Measurements from ENCODE around the gene KLHL3. TPM values are rescaled to one million over a fixed set of nuclear protein-coding genes. Genes with fewer than 3 reads are reported as not detected.

KLHL3 gene
- total RNA-seq, 1 experiment from 2014 or later = 15.7 TPM

- H3K9me3 Mint-ChIP-seq = peaks cover 34% of the 10 kb centered on the region
- peaks cover 13% of the 10 kb centered on the region for H3K36me3 Mint-ChIP-seq
- H3K27ac Mint-ChIP-seq = no peak overlapping the region
- CTCF ChIA-PET = no interaction called here
- H3K4me3 Mint-ChIP-seq = no peak overlapping the region
- no peak for DNase-seq (ENCODE audit: low spot score)
- no peak for TF ChIP-seq MXD4 (CRISPR knock-in tag; IDR thresholded peaks at IDR 0.05; ENCODE audit: borderline replicate concordance)
- TF ChIP-seq NFATC4 (CRISPR knock-in tag; IDR thresholded peaks at IDR 0.05) = no peak
- TF ChIP-seq ZNF219 (CRISPR knock-in tag; IDR thresholded peaks at IDR 0.05; ENCODE audit: borderline replicate concordance) = no peak
- ATAC-seq = no peak
- peaks cover 11% of the 10 kb centered on the region for H3K27me3 Mint-ChIP-seq (ENCODE audit: low read depth)
- POLR2A ChIA-PET = no interaction called here
- no peaks in the 10 kb centered on the region for H3K4me1 Mint-ChIP-seq
Measured at GRCh38 chr5:137584262-137584661, 151.6 kb downstream of the KLHL3 start.

DNA sequence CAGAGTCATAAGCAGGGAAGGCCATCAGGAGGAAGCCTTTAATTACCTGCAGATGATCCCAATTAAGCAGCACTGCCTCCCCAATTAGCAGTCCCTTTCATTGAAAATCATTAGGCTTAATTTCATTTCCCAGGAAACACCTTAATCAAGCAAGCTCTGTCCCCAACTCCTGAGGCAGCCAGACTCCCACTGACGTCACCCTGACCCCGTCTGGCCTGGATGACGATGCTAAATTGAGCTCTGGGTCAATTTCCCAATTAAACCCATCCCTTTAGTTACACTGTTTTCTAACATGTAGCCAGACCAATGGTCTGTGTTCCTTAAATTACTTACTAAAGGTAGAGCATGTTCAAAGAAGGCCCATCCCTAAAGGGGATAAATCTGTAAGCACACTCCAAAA is 152.8 kb downstream of the KLHL3 start:
- CTCF ChIA-PET = no interaction called here
- H3K27me3 Mint-ChIP-seq (ENCODE audit: low read depth) = peaks cover 5% of the 10 kb centered on the region
- no peak overlapping the region for H3K4me3 Mint-ChIP-seq
- no peak overlapping the region for H3K27ac Mint-ChIP-seq
- peaks cover 30% of the 10 kb centered on the region for H3K9me3 Mint-ChIP-seq
- no peak for ATAC-seq
- POLR2A ChIA-PET = interaction anchor here (0.5 kb wide), 1 partner anchor 22 kb away, joined by 3 read pairs; no protein-coding TSS in a partner anchor
- no peaks in the 10 kb centered on the region for H3K4me1 Mint-ChIP-seq
- no peak for TF ChIP-seq PRRX2 (CRISPR knock-in tag; IDR thresholded peaks at IDR 0.05)
- TF ChIP-seq MYBL2 (CRISPR knock-in tag; IDR thresholded peaks at IDR 0.05) = no peak
- no peak for TF ChIP-seq GTF2I (CRISPR knock-in tag; conservative IDR thresholded peaks at IDR 0.05)
- TF ChIP-seq, protein P1, sequence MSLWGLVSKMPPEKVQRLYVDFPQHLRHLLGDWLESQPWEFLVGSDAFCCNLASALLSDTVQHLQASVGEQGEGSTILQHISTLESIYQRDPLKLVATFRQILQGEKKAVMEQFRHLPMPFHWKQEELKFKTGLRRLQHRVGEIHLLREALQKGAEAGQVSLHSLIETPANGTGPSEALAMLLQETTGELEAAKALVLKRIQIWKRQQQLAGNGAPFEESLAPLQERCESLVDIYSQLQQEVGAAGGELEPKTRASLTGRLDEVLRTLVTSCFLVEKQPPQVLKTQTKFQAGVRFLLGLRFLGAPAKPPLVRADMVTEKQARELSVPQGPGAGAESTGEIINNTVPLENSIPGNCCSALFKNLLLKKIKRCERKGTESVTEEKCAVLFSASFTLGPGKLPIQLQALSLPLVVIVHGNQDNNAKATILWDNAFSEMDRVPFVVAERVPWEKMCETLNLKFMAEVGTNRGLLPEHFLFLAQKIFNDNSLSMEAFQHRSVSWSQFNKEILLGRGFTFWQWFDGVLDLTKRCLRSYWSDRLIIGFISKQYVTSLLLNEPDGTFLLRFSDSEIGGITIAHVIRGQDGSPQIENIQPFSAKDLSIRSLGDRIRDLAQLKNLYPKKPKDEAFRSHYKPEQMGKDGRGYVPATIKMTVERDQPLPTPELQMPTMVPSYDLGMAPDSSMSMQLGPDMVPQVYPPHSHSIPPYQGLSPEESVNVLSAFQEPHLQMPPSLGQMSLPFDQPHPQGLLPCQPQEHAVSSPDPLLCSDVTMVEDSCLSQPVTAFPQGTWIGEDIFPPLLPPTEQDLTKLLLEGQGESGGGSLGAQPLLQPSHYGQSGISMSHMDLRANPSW (CRISPR knock-in tag; conservative IDR thresholded peaks at IDR 0.05; ENCODE audit: low read depth) = no peak
- TF ChIP-seq, protein P2, sequence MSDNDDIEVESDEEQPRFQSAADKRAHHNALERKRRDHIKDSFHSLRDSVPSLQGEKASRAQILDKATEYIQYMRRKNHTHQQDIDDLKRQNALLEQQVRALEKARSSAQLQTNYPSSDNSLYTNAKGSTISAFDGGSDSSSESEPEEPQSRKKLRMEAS (CRISPR knock-in tag; IDR thresholded peaks at IDR 0.05) = no peak
- TF ChIP-seq EMX1 (CRISPR knock-in tag; IDR thresholded peaks at IDR 0.05) = no peak
- no peak for TF ChIP-seq ZNF425 (CRISPR knock-in tag; conservative IDR thresholded peaks at IDR 0.05)
- TF ChIP-seq ZNF281 (CRISPR knock-in tag; IDR thresholded peaks at IDR 0.05) = no peak
- no peak for TF ChIP-seq SP1 (CRISPR knock-in tag; conservative IDR thresholded peaks at IDR 0.05)
- no peak for TF ChIP-seq FOXK1 (CRISPR knock-in tag; IDR thresholded peaks at IDR 0.05)
- no peak for TF ChIP-seq NR3C1 (CRISPR knock-in tag; conservative IDR thresholded peaks at IDR 0.05; ENCODE audit: low read depth)
- no peak for TF ChIP-seq ZNF232 (CRISPR knock-in tag; IDR thresholded peaks at IDR 0.05)
- TF ChIP-seq OVOL2 (CRISPR knock-in tag; IDR thresholded peaks at IDR 0.05; ENCODE audit: borderline replicate concordance) = no peak
- TF ChIP-seq CREM (CRISPR knock-in tag; IDR thresholded peaks at IDR 0.05) = no peak
- TF ChIP-seq TCF7 (CRISPR knock-in tag; IDR thresholded peaks at IDR 0.05; ENCODE audit: low read depth) = no peak
- no peak for TF ChIP-seq ATF2 (CRISPR knock-in tag; IDR thresholded peaks at IDR 0.05; ENCODE audit: borderline replicate concordance, low read depth)
- no peak for TF ChIP-seq ATF1 (CRISPR knock-in tag; IDR thresholded peaks at IDR 0.05)
- TF ChIP-seq GABPB1 (CRISPR knock-in tag; IDR thresholded peaks at IDR 0.05) = no peak
- TF ChIP-seq NFYB (CRISPR knock-in tag; conservative IDR thresholded peaks at IDR 0.05; ENCODE audit: low read depth) = no peak
- H3K36me3 Mint-ChIP-seq = peaks cover 13% of the 10 kb centered on the region
- no peak for DNase-seq (ENCODE audit: low spot score)
